SK-MEL-5 (cell line): ENCODE results near the gene FANCE. TPM values are rescaled to one million over a fixed set of nuclear protein-coding genes. Genes with fewer than 3 reads are reported as not detected.
A peak's percentile ranks its signal among the peaks of the same experiment; 100 is the strongest.

Experiments
- DNase-seq: peaks from one replicate; pipeline ENCODE4 v3.0.0-alpha.2; 2016; ENCODE audit warnings: low read depth, low spot score
- in situ Hi-C: cut with HindIII; loops from 2 replicates; pipeline ENCODE4 v1.10.0; 2016; ENCODE audit warnings: low sequenced_read_pairs, high pct_unique_total_duplicates, low pct_unique_long_range_greater_than_20kb
- total RNA-seq: library from RNA; depleted of rRNA; stranded (reverse); fragments of >200 nt; shearing (Covaris generic); gene quantifications from 2 replicates; pipeline ENCODE4 v1.2.3, GENCODE V29; 2014

FANCE gene
- total RNA-seq, 1 experiment from 2014 or later: 9.9 TPM

GRCh38 chr6:35451354-35452182, 570 bp upstream of the FANCE start:
- in situ Hi-C loops: no loop called here
- no peak for DNase-seq

GRCh38 chr6:35453236-35453635, 1.1 kb downstream of the FANCE start:
- in situ Hi-C loops: no loop called here

GRCh38 chr6:35454391-35455110, 2.4 kb downstream of the FANCE start:
- in situ Hi-C loops: no loop called here
- no peak for DNase-seq

More at GRCh38 chr6:35453236-35453635, 1.1 kb downstream of the FANCE start:
- DNase-seq: no peak

GRCh38 chr6:35457907-35458306, 5.8 kb downstream of the FANCE start:
- in situ Hi-C loops: no loop called here
- no peak for DNase-seq

- no peak for DNase-seq
- in situ Hi-C loops: no loop called here
Measured at GRCh38 chr6:35461270-35461669, 9.1 kb downstream of the FANCE start.

GRCh38 chr6:35463292-35463691, 11.2 kb downstream of the FANCE start:
- DNase-seq: no peak
- in situ Hi-C loops: no loop called here

GRCh38 chr6:35465646-35466045, 13.5 kb downstream of the FANCE start:
- DNase-seq: no peak
- in situ Hi-C loops: no loop called here

GRCh38 chr6:35468181-35468979, 16.2 kb downstream of the FANCE start, which contains the start of gene RPL10A:
Gene RPL10A (plus strand): TSS chr6:35468401. CDS start chr6:35468435, 34 bp downstream.
- DNase-seq: peak; percentile 96
- in situ Hi-C loops: no loop called here

- in situ Hi-C loops: no loop called here
- DNase-seq: no peak
Measured at GRCh38 chr6:35468980-35469750, 17.0 kb downstream of the FANCE start.

GRCh38 chr6:35469751-35470662, 17.9 kb downstream of the FANCE start:
- in situ Hi-C loops: no loop called here
- DNase-seq: no peak

- in situ Hi-C loops: no loop called here
- no peak for DNase-seq
Measured at GRCh38 chr6:35470663-35471120, 18.6 kb downstream of the FANCE start.

- in situ Hi-C loops: no loop called here
- no peak for DNase-seq
Measured at GRCh38 chr6:35471836-35472345, 19.8 kb downstream of the FANCE start.

- in situ Hi-C loops: no loop called here
- DNase-seq: no peak
Measured at GRCh38 chr6:35473075-35473849, 21.1 kb downstream of the FANCE start.

- in situ Hi-C loops: no loop called here
- DNase-seq: no peak
Measured at GRCh38 chr6:35473850-35474130, 21.7 kb downstream of the FANCE start.

- in situ Hi-C loops: no loop called here
- no peak for DNase-seq
Measured at GRCh38 chr6:35474131-35474941, 22.2 kb downstream of the FANCE start.
